H9 (cell line): ENCODE data around the gene BCLAF1. TPM values are rescaled to one million over a fixed set of nuclear protein-coding genes. Genes with fewer than 3 reads are reported as not detected.

Source experiments
- DNase-seq: peaks from one replicate; pipeline ENCODE4 v3.0.0-alpha.2; 2017
- H2AFZ ChIP-seq: one replicate; pipeline ENCODE4 v1.6.1; 2013; ENCODE audit warnings: mild to moderate bottlenecking, low read length, control low read depth, moderate library complexity
- H2AK5ac ChIP-seq: 2 replicates; pipeline ENCODE4 v1.6.1; 2013; ENCODE audit warnings: low read length, control low read depth, mixed read lengths; ENCODE audit not compliant: insufficient read length
- H2BK120ac ChIP-seq: one replicate; pipeline ENCODE4 v1.6.1; 2013; ENCODE audit warnings: low read depth, mild to moderate bottlenecking, low read length, control low read depth, inconsistent platforms; ENCODE audit not compliant: poor library complexity, severe bottlenecking
- H2BK12ac ChIP-seq: 2 replicates; pipeline ENCODE4 v1.6.1; 2013; ENCODE audit warnings: low read length, control low read depth, mixed read lengths, low read depth; ENCODE audit not compliant: insufficient read length
- H2BK15ac ChIP-seq: 2 replicates; pipeline ENCODE4 v1.6.1; 2013; ENCODE audit warnings: low read depth, low read length, control low read depth
- H2BK20ac ChIP-seq: one replicate; pipeline ENCODE4 v1.6.1; 2013; ENCODE audit warnings: low read depth, mild to moderate bottlenecking, low read length, control low read depth, inconsistent platforms; ENCODE audit not compliant: poor library complexity, severe bottlenecking
- H2BK5ac ChIP-seq: 2 replicates; pipeline ENCODE4 v1.6.1; 2013; ENCODE audit warnings: low read length, control low read depth, mixed read lengths; ENCODE audit not compliant: insufficient read length
- H3K14ac ChIP-seq: 2 replicates; pipeline ENCODE4 v1.6.1; 2013; ENCODE audit warnings: low read length, control low read depth; ENCODE audit not compliant: insufficient read depth
- H3K18ac ChIP-seq: 2 replicates; pipeline ENCODE4 v1.6.1; 2013; ENCODE audit warnings: low read depth, mild to moderate bottlenecking, mixed read lengths, low read length, control low read depth; ENCODE audit not compliant: insufficient read length
- H3K23ac ChIP-seq: 2 replicates; pipeline ENCODE4 v1.6.1; 2013; ENCODE audit warnings: low read length, control low read depth, mixed read lengths, low read depth; ENCODE audit not compliant: insufficient read length
- H3K23me2 ChIP-seq: 2 replicates; pipeline ENCODE4 v1.6.1; 2013; ENCODE audit warnings: low read depth, mild to moderate bottlenecking, mixed read lengths, low read length, control low read depth; ENCODE audit not compliant: insufficient read length, poor library complexity, severe bottlenecking
- H3K27ac ChIP-seq: 2 replicates; pipeline ENCODE4 v1.5.1; 2013; ENCODE audit warnings: low read length, control low read depth, mixed read lengths, low read depth; ENCODE audit not compliant: insufficient read length
- H3K27me3 ChIP-seq: 2 replicates; pipeline ENCODE4 v1.6.1; 2013; ENCODE audit warnings: low read length, control low read depth, inconsistent platforms; ENCODE audit not compliant: insufficient read depth
- H3K4ac ChIP-seq: 2 replicates; pipeline ENCODE4 v1.6.1; 2013; ENCODE audit warnings: low read depth, mild to moderate bottlenecking, control low read depth, inconsistent platforms, low read length, moderate library complexity
- H3K4me1 ChIP-seq: 2 replicates; pipeline ENCODE4 v1.6.1; 2013; ENCODE audit warnings: low read length, control low read depth, inconsistent platforms; ENCODE audit not compliant: insufficient read depth
- H3K4me2 ChIP-seq: 2 replicates; pipeline ENCODE4 v1.6.1; 2013; ENCODE audit warnings: low read length, control low read depth, mixed read lengths; ENCODE audit not compliant: insufficient read length, insufficient read depth
- H3K56ac ChIP-seq: 2 replicates; pipeline ENCODE4 v1.6.1; 2013; ENCODE audit warnings: low read depth, mild to moderate bottlenecking, mixed read lengths, low read length, control low read depth; ENCODE audit not compliant: insufficient read length
- H3K79me1 ChIP-seq: 2 replicates; pipeline ENCODE4 v1.6.1; 2013; ENCODE audit warnings: low read depth, mild to moderate bottlenecking, moderate library complexity, low read length, control low read depth, inconsistent platforms; ENCODE audit not compliant: insufficient read depth, poor library complexity, severe bottlenecking
- H3K79me2 ChIP-seq: 2 replicates; pipeline ENCODE4 v1.6.1; 2013; ENCODE audit warnings: low read length, control low read depth, inconsistent platforms; ENCODE audit not compliant: insufficient read depth
- H3K9ac ChIP-seq: 2 replicates; pipeline ENCODE4 v1.6.1; 2013; ENCODE audit warnings: low read length, control low read depth, mixed read lengths; ENCODE audit not compliant: insufficient read length; ENCODE audit errors: extremely low read depth
- H3K9me3 ChIP-seq: one replicate; pipeline ENCODE4 v1.6.1; 2013; ENCODE audit warnings: low read depth, low read length, inconsistent platforms; ENCODE audit not compliant: control insufficient read depth
- H3T11ph ChIP-seq: one replicate; pipeline ENCODE4 v1.6.1; 2013; ENCODE audit warnings: mild to moderate bottlenecking, low read length, control low read depth, inconsistent platforms
- H4K20me1 ChIP-seq: one replicate; pipeline ENCODE4 v1.6.1; 2013; ENCODE audit not compliant: control insufficient read depth, insufficient read length, insufficient read depth
- H4K5ac ChIP-seq: 2 replicates; pipeline ENCODE4 v1.6.1; 2013; ENCODE audit warnings: low read depth, mild to moderate bottlenecking, mixed read lengths, low read length, control low read depth; ENCODE audit not compliant: insufficient read length
- H4K8ac ChIP-seq: replicated peaks from 2 replicates; pipeline ENCODE4 v1.6.1; 2013; ENCODE audit warnings: low read length, control low read depth, mixed read lengths, low read depth; ENCODE audit not compliant: insufficient read length
- H4K91ac ChIP-seq: 2 replicates; pipeline ENCODE4 v1.6.1; 2013; ENCODE audit warnings: low read depth, mild to moderate bottlenecking, moderate library complexity, mixed read lengths, low read length, control low read depth; ENCODE audit not compliant: insufficient read length
- H3K27ac Mint-ChIP-seq, 3 experiments: 2 replicates in 2 of 3; 3 replicates in 1 of 3; pipeline ENCODE4 v1.8.0; 2020 to 2021; ENCODE audit warnings: mixed read lengths in 3 of 3, mild to moderate bottlenecking in 1 of 3, moderate library complexity in 1 of 3
- H3K27me3 Mint-ChIP-seq: 2 replicates; pipeline ENCODE4 v1.8.0; 2021; ENCODE audit warnings: low read depth, mild to moderate bottlenecking, moderate library complexity, mixed read lengths
- H3K36me3 Mint-ChIP-seq, 3 experiments: 2 replicates in 2 of 3; 3 replicates in 1 of 3; pipeline ENCODE4 v1.8.0; 2020 to 2021; ENCODE audit warnings: low read depth in 3 of 3, mixed read lengths in 3 of 3; ENCODE audit not compliant: insufficient read depth in 1 of 3
- H3K4me1 Mint-ChIP-seq, 2 experiments: 2 replicates each; pipeline ENCODE4 v1.8.0; 2020; ENCODE audit warnings: mixed read lengths in 2 of 2
- H3K4me3 Mint-ChIP-seq, 2 experiments: 2 replicates in 1 of 2; 3 replicates in 1 of 2; pipeline ENCODE4 v1.8.0; 2020 to 2021; ENCODE audit warnings: mild to moderate bottlenecking in 2 of 2, mixed read lengths in 2 of 2, moderate library complexity in 1 of 2
- H3K9me3 Mint-ChIP-seq, 2 experiments: 2 replicates in 1 of 2; 3 replicates in 1 of 2; pipeline ENCODE4 v1.8.0; 2020; ENCODE audit warnings: mild to moderate bottlenecking in 2 of 2, mixed read lengths in 2 of 2, moderate library complexity in 1 of 2
- WGBS: extraction: QIAGEN DNeasy Blood & Tissue Kit; methylation state at CpG from one replicate; pipeline ENCODE4 v1.1.7; 2013; ENCODE audit warnings: missing lambda C conversion rate, low lambda C conversion rate, mixed read lengths; ENCODE audit not compliant: insufficient read length; ENCODE audit errors: extremely low coverage; 5-methylcytosine and 5-hydroxymethylcytosine counted together
- total RNA-seq: library from RNA; stranded (reverse); gene quantifications from 2 replicates; pipeline ENCODE4 v1.2.1, GENCODE V29; 2021
- TF ChIP-seq, protein P1 (sequence below): fragments of 200-600 bp; sonication (generic); conservative IDR thresholded peaks from 3 replicates; pipeline ENCODE4 v1.8.0; 2021; ENCODE audit warnings: antibody characterized with exemption, mild to moderate bottlenecking

The BCLAF1 gene
- total RNA-seq, 1 experiment from 2014 or later: 257 TPM

DNA sequence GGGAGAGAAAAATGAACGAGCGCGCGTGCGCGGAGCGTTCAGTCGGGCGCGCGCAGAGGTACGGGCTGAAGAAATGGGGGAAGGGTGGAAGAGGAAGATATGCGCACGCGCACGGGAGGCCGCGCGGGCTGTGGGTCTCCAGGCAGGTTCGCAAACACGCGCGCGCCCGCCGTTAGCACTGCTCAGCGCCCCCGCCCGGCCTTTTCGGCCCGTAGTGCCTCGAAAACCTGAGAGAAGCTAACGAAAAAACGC lies 393 bp downstream of the BCLAF1 start:
- peak; percentile 86 for DNase-seq
- Histone ChIP-seq H3K4me2 (peak overlapping the region; percentile 89), H2AK5ac (no peak overlapping the region), H3K27ac (peak overlapping the region; percentile 92), H3T11ph (peak overlapping the region; percentile 87), H2BK15ac (no peak overlapping the region), H3K23me2 (peaks cover 8% of the 10 kb centered on the region), H3K27me3 (no peaks in the 10 kb centered on the region), H2BK5ac (peak overlapping the region; percentile 87), H3K14ac (peak overlapping the region; percentile 96), H3K4ac (peak overlapping the region; percentile 73; the same call in 1 of the 2 replicates), H2AFZ (no peak overlapping the region), H3K9me3 (no peaks in the 10 kb centered on the region), H3K23ac (no peak overlapping the region), H4K8ac (no peak overlapping the region), H3K9ac (peak overlapping the region; percentile 98), H4K5ac (peak overlapping the region; percentile 89), H3K56ac (peak overlapping the region; percentile 87), H3K79me2 (peaks cover 44% of the 10 kb centered on the region), H3K79me1 (no peaks in the 10 kb centered on the region), H4K20me1 (no peaks in the 10 kb centered on the region), H2BK12ac (no peak overlapping the region), H2BK20ac (no peak overlapping the region), H3K18ac (peak overlapping the region; percentile 97), H3K4me1 (no peaks in the 10 kb centered on the region; the same call in 1 of the 2 replicates), H2BK120ac (peak overlapping the region; percentile 57), H4K91ac (peak overlapping the region; percentile 32)
- Mint-ChIP-seq H3K4me1 (peaks cover 34 to 45% of the 10 kb centered on the region in 2 experiments), H3K27ac (peak overlapping the region; percentile 100), H3K4me3 (peak overlapping the region; percentile 99 to 100), H3K9me3 (peaks cover 0 to 6% of the 10 kb centered on the region in 2 experiments; a peak in 2 of 5 replicates), H3K27me3 (peaks cover 2% of the 10 kb centered on the region; the same call in 1 of the 2 replicates), H3K36me3 (peaks cover 4 to 9% (median 9%) of the 10 kb centered on the region in 3 experiments; a peak in 5 of 7 replicates)
- no CpG with 5 or more reads among the region's 34 CpGs for WGBS
- TF ChIP-seq, protein P1, sequence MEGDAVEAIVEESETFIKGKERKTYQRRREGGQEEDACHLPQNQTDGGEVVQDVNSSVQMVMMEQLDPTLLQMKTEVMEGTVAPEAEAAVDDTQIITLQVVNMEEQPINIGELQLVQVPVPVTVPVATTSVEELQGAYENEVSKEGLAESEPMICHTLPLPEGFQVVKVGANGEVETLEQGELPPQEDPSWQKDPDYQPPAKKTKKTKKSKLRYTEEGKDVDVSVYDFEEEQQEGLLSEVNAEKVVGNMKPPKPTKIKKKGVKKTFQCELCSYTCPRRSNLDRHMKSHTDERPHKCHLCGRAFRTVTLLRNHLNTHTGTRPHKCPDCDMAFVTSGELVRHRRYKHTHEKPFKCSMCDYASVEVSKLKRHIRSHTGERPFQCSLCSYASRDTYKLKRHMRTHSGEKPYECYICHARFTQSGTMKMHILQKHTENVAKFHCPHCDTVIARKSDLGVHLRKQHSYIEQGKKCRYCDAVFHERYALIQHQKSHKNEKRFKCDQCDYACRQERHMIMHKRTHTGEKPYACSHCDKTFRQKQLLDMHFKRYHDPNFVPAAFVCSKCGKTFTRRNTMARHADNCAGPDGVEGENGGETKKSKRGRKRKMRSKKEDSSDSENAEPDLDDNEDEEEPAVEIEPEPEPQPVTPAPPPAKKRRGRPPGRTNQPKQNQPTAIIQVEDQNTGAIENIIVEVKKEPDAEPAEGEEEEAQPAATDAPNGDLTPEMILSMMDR: no peak
